Measurements from ENCODE around the gene DUSP10. TPM values are rescaled to one million over a fixed set of nuclear protein-coding genes. Genes with fewer than 3 reads are reported as not detected.

The DUSP10 gene
- total RNA-seq, 1 donor from 2014 or later: 19.6 TPM

GRCh38 chr1:221739677-221740025 is 2.2 kb downstream of the DUSP10 start:
- no peak overlapping the region for H3K4me3 Mint-ChIP-seq
- TF ChIP-seq CTCF (conservative IDR thresholded peaks at IDR 0.05): no peak
- peaks cover 18% of the 10 kb centered on the region for H3K4me1 Mint-ChIP-seq (ENCODE audit: unreplicated experiment)
- no peaks in the 10 kb centered on the region for H3K9me3 Mint-ChIP-seq
- H3K27ac Mint-ChIP-seq: no peak overlapping the region
- DNase-seq (ENCODE audit: extremely low spot score, unreplicated experiment): no peak
- peaks cover 10% of the 10 kb centered on the region for H3K27me3 Mint-ChIP-seq
- peaks cover 28% of the 10 kb centered on the region for H3K36me3 Mint-ChIP-seq

- no peak overlapping the region for H3K4me3 Mint-ChIP-seq
- H3K27ac Mint-ChIP-seq: no peak overlapping the region
- peaks cover 10% of the 10 kb centered on the region for H3K27me3 Mint-ChIP-seq
- peaks cover 19% of the 10 kb centered on the region for H3K4me1 Mint-ChIP-seq (ENCODE audit: unreplicated experiment)
- DNase-seq (ENCODE audit: extremely low spot score, unreplicated experiment): no peak
- no peak for TF ChIP-seq CTCF (conservative IDR thresholded peaks at IDR 0.05)
- H3K36me3 Mint-ChIP-seq: peaks cover 30% of the 10 kb centered on the region
- no peaks in the 10 kb centered on the region for H3K9me3 Mint-ChIP-seq
Measured at GRCh38 chr1:221739018-221739676, 2.7 kb downstream of the DUSP10 start.

- H3K4me1 Mint-ChIP-seq (ENCODE audit: unreplicated experiment): peaks cover 18% of the 10 kb centered on the region
- no peak overlapping the region for H3K27ac Mint-ChIP-seq
- H3K9me3 Mint-ChIP-seq: no peaks in the 10 kb centered on the region
- DNase-seq (ENCODE audit: extremely low spot score, unreplicated experiment): no peak
- no peak overlapping the region for H3K4me3 Mint-ChIP-seq
- peaks cover 39% of the 10 kb centered on the region for H3K36me3 Mint-ChIP-seq
- TF ChIP-seq CTCF (conservative IDR thresholded peaks at IDR 0.05): no peak
- peaks cover 10% of the 10 kb centered on the region for H3K27me3 Mint-ChIP-seq
Measured at GRCh38 chr1:221736714-221737113, 5.2 kb downstream of the DUSP10 start.

DNA sequence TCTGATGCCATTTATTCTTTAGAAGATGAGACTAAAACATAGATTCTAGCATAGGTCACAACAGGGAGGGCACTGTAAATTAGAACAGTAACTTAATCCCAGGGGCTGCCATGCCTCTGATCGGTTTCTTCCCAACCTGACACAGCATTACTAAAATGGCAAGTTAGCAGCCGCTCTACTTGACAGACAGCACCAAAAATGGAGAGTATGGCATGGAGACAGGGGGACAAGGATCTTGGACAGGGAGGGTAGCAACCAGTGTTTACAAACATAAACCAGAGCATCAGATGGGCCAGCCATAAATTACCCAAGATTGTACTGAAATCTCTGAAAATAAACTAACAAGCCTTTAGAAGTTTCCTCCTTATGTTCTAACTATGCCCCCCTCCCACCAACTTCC is 5.9 kb downstream of the DUSP10 start:
- Mint-ChIP-seq H3K36me3 (peaks cover 39% of the 10 kb centered on the region), H3K9me3 (no peaks in the 10 kb centered on the region), H3K27me3 (peaks cover 10% of the 10 kb centered on the region), H3K4me3 (peak overlapping the region; percentile 63), H3K27ac (no peak overlapping the region), H3K4me1 (ENCODE audit: unreplicated experiment) (peaks cover 18% of the 10 kb centered on the region)
- no peak for TF ChIP-seq CTCF (conservative IDR thresholded peaks at IDR 0.05)
- no peak for DNase-seq (ENCODE audit: extremely low spot score, unreplicated experiment)

DNA sequence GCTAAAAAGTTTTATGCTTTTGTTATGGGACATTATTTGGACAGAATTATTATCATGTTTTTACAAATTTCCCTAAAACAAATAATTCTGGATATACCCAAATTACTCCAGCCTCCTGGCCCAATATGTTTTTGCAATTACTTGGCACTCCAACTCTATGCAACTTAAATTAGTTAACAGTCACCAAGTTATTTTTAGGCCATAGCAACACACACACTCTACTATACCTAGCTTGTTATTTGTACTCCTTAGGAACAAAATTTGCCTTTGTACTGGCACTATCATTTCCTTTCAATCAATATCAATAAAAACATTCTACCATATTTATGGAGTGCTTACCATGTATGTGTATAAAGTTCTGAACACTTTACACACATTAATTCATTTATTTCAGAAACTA is 7.7 kb downstream of the DUSP10 start:
- Mint-ChIP-seq H3K4me1 (ENCODE audit: unreplicated experiment) (peaks cover 30% of the 10 kb centered on the region), H3K27me3 (peaks cover 6% of the 10 kb centered on the region), H3K4me3 (no peak overlapping the region), H3K36me3 (peaks cover 39% of the 10 kb centered on the region), H3K27ac (no peak overlapping the region), H3K9me3 (no peaks in the 10 kb centered on the region)
- no peak for DNase-seq (ENCODE audit: extremely low spot score, unreplicated experiment)
- no peak for TF ChIP-seq CTCF (conservative IDR thresholded peaks at IDR 0.05)

- no peak overlapping the region for H3K27ac Mint-ChIP-seq
- H3K4me1 Mint-ChIP-seq (ENCODE audit: unreplicated experiment): peaks cover 30% of the 10 kb centered on the region
- DNase-seq (ENCODE audit: extremely low spot score, unreplicated experiment): no peak
- H3K4me3 Mint-ChIP-seq: no peak overlapping the region
- H3K27me3 Mint-ChIP-seq: no peaks in the 10 kb centered on the region
- H3K9me3 Mint-ChIP-seq: no peaks in the 10 kb centered on the region
- TF ChIP-seq CTCF (conservative IDR thresholded peaks at IDR 0.05): no peak
- H3K36me3 Mint-ChIP-seq: peaks cover 26% of the 10 kb centered on the region
Measured at GRCh38 chr1:221732052-221732451, 9.8 kb downstream of the DUSP10 start.

Data from type B pancreatic cell (in vitro differentiated cells).